ENCODE data around the gene TMX1.

GRCh38 chr14:51206462-51206861 is 33.6 kb upstream of the TMX1 start:
- TF ChIP-seq POLR2A (IDR thresholded peaks at IDR 0.05) = no peak
- TF ChIP-seq CTCF (IDR thresholded peaks at IDR 0.05) = no peak
